Hypothalamus (tissue), 51 donors: ENCODE data around the gene ACTR3C.

Source experiments
- DNase-seq, 51 donors: peaks; one replicate each; lab custom pipeline; 2025; lab: John Stamatoyannopoulos, UW

Gene ACTR3C

DNA sequence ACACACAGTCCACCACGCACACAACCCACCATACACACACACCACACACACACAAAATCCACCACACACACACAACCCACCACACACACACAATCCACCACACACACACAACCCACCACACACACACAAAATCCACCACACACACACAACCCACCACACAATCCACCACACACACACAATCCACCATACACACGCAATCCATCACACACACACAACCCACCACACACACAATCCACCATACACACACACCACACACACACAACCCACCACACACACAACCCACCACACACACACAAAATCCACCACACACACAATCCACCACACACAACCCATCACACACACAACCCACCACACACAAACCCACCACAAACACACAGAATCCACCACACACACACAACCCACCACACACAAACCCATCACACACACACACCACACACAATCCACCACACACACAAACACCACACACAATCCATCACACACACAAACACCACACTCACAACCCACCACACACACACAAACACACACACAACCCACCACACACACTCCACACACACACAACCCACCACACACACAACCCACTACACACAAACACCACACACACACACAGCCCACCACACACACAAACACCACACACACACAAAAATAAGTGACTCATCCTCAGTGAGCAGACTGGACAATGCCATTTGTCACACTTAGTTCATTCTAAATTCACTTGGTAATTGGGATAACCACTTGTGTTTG, 36.4 kb upstream of the ACTR3C start:
- no peak for DNase-seq

- no peak for DNase-seq
Measured at GRCh38 chr7:150358988-150359621, 35.8 kb upstream of the ACTR3C start.

DNA sequence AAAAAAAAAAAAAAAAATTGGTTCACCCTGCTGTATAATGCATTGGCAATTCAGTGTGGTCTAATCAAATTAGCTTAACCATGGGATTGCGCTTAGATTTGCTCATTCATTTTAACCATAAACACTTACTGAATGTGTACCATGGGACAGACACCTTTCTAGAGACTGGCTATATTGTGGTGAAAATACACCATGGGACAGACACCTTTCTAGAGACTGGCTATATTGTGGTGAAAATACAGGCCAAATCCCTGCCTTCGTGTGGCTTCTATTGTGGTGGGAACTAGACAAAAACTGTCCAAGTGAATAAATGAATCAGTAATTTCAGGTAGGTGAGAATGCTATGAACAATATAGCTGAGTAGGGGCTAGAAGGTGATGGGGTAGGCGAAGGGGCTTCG, 35.1 kb upstream of the ACTR3C start:
- DNase-seq, result no peak

- DNase-seq, result no peak
Measured at GRCh38 chr7:150357771-150358427, 34.6 kb upstream of the ACTR3C start.

GRCh38 chr7:150357270-150357669, 33.9 kb upstream of the ACTR3C start:
- DNase-seq, result no peak

DNA sequence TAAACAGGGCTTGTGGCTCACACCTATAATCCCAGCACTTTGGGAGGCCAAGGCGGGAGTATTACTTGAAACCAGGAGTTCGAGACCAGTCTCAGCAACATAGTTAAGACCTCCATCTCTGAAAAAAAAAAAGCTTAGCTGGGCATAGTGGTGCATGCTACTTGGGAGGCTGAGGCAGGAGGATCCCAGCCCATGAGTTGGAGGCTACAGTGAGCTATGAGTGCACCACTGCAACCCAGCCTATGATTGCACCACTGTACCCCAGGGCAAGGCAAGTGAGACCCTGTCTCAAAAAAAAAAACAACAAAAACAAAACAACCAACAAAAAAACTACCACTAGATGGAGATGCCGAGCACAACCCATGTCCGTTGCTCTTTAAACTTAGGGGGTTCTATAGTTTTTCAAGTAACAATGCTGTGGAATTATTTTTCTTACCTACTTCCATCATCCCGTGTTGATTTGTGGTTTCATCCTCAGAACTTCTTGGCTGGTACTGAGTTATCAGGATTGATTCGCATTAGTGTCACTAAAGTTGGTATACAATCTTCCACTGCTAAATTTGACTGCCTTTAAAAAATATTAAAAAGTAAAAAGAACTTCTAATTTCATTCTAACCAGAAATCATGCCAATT, 33.0 kb upstream of the ACTR3C start:
- peak in 1 of 51 donors; percentile 6 for DNase-seq

GRCh38 chr7:150355666-150356059, 32.3 kb upstream of the ACTR3C start:
- DNase-seq, result no peak

DNA sequence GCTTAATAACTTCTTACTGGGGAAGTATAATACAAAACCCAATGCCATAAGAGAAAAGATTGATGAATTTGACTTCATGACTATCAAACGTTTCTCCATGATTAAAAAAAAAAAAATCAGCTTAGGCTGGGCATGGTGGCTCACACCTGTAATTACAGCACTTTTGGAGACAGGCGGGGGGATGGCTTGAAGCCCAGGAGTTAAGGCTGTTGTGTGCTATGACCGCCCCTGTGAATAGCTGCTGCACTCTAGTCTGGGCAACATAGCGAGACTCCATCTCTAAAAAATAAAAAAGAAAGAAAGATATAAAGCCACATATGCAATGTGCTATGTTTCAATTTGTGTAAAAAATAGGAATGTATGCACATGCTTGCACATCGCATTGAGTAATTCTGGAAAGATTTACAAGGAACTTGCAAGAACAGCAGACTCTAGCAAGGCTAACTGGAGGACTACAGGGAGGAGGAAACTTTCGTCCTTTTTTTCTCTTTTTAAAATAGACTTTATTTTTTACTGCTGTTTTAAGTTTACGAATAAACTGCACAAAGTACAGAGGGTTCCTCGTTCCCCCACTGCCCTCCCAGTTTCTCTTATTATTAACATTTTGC, 28.3 kb upstream of the ACTR3C start:
- DNase-seq, result no peak

- DNase-seq, result no peak
Measured at GRCh38 chr7:150346922-150347321, 23.6 kb upstream of the ACTR3C start.

DNA sequence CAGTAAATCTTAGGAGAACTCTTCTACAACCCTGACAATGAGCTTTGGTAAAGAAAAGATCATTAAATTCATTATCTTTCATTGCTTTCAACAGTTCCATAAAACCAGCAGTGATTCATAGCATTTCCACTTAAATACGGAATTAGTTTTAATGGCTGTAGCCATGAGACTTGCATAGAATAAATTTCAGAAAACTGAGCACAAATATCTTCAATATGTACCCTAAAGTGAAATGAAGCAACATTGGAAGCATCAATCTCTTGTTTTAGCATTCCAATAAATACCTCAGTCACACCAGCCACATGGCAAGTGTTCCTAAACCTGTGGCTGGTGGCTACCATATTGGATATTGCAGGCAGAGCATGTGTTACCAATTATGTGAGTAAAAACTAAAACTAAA, 21.7 kb upstream of the ACTR3C start:
- no peak for DNase-seq

DNA sequence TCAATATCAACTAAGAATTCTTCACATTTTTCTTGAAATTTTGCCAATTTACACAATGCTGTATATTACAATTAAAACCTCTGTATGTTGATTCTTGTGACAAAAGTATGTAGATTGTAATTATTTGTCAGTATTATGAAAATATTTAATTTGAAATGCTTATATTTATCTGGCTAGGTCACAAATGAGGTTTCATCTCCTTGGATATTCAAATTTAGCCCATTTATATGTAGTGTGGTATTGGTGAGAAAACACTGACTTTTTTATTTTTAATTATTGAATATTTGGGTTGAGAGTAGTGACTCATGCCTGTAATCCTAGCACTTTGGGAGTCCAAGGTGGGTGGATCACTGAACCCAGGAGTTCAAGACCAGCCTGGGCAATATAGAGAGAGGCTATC, 21.0 kb upstream of the ACTR3C start:
- no peak for DNase-seq

GRCh38 chr7:150343225-150343624, 19.9 kb upstream of the ACTR3C start:
- DNase-seq, result no peak

- no peak for DNase-seq
Measured at GRCh38 chr7:150342121-150342408, 18.7 kb upstream of the ACTR3C start.

DNA sequence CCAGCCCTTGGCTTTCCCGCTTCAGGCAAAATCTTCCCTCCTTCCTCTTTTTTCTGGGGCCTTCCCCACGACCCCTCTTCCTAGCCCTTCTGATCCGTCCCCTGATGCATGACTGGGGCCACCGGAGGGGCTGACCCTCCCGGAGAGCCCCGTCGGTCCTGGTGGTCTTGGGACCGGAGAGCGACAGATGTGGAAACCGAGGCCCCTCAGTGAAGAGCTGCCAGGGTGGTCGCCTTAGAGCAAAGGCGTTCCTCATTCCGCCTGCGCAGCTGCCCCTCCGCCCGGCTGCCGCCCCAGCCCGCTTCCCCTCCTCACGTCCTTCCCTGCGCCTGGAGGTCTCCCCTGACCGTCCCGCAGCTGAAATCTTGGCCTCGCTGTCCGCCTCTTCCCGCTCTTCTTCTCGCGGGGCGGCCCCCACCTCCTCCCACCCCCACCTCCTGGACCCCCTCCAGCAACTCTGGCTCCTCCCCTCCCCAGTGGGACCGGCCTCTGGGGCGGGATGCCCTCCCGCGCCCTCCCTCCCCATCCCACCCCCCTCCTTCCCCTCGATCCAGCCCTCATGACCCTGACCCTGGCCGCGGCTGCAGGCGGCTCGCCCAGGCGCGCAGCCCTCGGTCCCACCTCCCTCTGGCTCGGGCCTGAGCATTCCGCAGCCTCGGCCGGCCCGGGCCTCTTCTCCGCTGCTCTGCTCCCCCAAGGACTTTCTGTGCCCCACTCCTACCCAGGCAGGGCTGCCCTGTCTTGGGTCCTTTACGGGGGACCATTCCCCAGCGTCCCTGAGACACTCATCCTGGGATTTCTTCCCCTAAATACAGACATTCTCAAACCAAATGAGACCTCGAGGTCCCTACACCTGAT, 18.1 kb upstream of the ACTR3C start, which contains the start of gene RARRES2:
Gene RARRES2 (minus strand): TSS at position 367 of the 858 bp plus-strand sequence. CDS start 1,020 bp downstream, outside the sequence.
- peak in 16 of 51 donors; percentile 12 to 51 (median 30) for DNase-seq

DNA sequence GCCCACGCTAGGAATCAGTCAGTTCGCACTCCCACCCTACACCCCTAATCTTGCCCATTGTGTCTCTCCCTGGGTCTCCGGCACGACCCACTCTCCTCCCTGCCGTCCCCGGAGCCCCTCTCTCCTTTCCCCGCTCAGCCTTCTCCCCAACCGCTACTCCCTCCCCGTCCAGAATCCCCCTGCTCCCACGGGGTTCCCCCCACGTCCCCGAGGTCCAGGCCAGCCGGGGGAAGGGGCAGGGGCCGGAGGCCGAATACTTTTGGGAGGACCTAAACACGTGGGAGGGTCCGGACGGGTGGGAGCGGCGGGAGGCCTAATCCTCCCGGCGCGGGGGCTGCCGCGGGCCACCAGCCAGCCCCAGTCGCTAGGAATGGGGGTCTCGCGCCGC, 17.5 kb upstream of the ACTR3C start:
- no peak for DNase-seq

DNA sequence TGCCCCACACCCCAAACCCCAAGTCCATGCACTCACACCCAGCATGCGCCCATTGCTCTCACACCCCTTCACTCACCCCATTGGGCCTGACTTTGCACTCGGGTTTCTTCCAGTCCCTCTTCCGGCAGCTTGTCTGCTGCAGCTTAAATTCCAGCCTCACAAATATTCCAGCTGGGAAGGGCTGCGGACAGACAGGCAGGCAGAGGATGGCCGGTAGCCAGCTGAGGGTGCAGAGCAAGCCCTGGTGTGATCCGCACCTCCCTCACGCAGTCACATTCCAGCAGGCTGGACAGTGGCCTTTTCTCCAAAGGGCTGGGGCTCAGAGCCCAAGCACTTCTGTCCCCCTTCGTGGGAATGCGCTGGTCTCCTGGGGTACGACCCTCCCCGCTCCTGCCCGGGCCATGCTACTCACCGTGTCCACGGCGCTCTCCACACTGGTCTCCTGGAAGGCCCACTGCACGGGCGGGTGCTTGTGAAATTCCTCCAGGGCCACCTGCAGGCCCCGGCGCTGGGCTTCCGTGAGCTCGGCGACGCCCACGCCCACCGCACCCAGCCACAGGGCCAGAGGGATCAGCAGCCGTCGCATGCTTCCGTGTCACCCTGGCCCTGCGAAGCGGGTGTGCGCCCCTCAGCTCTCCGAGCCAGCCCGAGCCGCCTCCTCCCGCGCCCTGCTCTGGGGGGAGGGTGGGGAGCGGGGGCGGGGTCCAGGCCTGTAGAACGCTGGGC, 16.8 kb upstream of the ACTR3C start:
- DNase-seq, result no peak

DNA sequence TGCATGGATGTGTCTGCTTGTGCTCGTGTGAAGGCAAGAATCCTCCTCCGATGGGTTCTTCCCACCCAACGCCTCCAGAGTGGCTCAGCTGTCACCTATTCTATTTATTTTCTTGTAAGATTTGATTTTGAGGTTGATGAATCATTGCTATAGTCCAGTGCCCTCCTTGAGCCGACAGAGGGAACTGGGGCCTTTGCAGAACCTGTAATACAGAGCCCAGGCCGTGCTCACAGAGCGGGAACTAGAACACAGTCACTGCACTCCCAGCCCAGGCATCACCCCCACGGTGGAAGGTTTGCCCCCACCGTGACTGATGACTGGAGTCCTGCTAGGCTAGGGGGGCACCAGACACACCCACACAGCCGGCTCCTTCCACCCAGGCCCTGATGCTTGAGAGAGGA, 16.1 kb upstream of the ACTR3C start:
- DNase-seq, result no peak

GRCh38 chr7:150338166-150338829, 15.0 kb upstream of the ACTR3C start:
- DNase-seq, result no peak

DNA sequence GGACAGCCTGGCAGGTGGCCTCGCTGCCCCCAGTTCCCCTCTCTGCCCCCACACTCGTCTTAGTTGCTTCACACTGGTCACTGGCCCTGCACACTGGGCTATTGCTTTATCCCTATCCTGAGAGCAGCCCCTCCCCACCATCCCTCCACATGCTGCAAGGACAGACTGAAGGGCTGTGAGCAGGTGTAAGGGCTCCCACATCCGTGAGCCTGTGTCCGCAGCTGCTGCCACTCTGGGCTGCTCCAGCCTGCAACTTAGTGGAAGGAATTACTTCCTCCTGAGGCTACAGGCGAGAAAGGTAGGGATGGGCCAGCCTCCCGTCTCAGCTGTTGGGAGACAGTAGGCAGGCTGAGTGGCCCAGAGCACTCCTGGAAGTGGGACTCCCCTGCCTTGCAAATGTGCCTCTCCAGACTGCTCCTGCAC, 14.3 kb upstream of the ACTR3C start:
- no peak for DNase-seq
